HG03558 (cell line): Measurements from ENCODE around the gene OSTM1.
A peak's percentile ranks its signal among the peaks of the same experiment; 100 is the strongest.

ENCODE experiments used
- ATAC-seq: cut with Tn5 transposase; IDR thresholded peaks from one replicate; pipeline ENCODE4 v1.9.1; 2021; ENCODE audit warnings: moderate number of reproducible peaks; ENCODE audit not compliant: unreplicated experiment; ENCODE audit errors: extremely low read depth

OSTM1 gene

GRCh38 chr6:108074359-108075144, at the start of gene OSTM1:
TSS of gene OSTM1 (minus strand) at chr6:108074741. CDS start at chr6:108074651, 90 bp downstream.
- ATAC-seq: peak; percentile 84

- ATAC-seq: no peak
These were observed 49.4 kb upstream of the OSTM1 start for GRCh38 chr6:108123946-108124345.

GRCh38 chr6:108123481-108123929, 49.0 kb upstream of the OSTM1 start:
- no peak for ATAC-seq

DNA sequence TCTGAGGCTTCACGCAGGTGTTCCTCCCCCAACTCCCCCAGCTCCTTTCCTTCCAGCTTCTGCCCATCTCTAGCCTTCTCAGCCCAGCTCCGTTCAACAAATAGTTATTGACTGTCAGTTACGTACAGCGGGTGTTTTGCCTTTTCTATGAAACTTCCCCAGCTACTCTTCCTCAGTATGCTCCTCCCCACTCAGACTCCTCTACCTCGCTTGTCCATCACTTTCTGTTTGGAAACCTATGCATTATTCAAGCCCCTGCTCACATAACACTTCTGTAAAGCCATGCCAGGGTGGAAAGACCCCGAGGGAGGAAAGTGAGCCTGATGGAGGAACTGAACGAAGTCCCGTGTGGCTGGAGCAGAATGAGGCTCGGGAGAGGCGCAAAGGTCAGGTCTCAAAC, 47.1 kb upstream of the OSTM1 start:
- no peak for ATAC-seq

DNA sequence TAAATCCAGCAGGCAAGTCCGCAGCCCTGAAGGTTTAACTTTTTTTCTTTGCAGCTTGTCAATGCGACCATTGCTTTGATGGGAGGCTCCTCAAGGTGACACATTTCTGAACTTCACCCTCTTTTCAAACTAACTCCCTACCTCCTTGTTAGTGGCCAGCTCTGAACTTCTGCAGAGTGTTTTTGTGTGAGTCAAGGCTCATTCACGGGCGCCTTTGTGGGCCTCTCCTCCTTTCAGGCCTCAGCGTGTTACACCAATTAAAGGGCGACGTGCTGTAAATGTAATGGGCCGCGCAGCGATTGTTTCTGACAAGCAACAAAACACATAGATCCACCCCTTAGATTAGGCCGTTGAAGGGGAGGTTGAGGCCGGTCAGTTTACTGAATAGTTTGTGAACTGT, 45.8 kb upstream of the OSTM1 start:
- no peak for ATAC-seq

- ATAC-seq: no peak
These were observed 45.2 kb upstream of the OSTM1 start for GRCh38 chr6:108119769-108120141.

DNA sequence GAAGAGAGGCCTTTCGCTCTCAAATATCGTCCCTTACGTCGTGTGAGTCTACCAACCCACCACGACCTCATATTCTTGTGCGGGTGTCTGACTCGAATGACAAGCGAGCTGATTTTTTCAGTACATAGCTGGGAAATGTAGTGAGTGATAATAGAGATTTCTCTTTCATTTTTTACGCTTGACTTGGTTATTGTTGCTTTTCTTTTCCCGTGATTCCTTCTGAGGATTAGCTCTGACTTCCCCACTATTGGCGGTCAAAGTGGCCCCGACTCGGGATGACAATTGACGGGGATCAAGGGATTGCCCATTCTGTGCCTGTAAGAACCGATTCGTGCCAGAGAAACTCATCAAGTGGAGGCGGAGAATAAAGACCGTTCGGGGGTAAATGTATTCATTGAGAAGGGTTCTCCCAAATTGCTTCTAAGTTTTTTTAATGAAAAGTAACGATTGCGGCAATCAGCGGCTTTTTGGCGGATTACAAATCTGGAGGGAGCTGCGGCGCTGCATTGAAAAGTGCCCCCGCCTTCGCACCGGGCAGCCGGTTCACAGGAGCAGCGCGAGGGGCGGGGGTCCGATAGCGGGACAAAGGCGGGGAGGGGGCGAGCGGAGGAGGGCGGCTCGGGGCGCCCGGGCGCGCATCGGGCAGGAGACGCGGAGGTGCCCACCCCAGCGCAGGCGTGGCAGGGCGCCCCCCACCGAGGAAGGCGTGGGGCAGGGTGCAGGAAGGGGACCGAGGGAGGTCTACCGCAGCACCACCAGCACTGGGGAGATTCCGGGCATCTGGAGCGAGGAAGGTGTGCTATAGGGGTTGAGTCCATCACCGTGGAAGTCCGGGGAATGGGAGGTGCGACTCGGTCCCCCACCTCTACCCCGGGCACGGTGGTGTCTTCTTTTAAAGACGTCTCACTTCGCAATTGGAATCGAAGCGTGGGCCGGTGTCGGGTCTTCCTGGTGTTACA, 44.5 kb upstream of the OSTM1 start:
- ATAC-seq: no peak

- ATAC-seq: no peak
These were observed 43.8 kb upstream of the OSTM1 start for GRCh38 chr6:108118359-108118724.

DNA sequence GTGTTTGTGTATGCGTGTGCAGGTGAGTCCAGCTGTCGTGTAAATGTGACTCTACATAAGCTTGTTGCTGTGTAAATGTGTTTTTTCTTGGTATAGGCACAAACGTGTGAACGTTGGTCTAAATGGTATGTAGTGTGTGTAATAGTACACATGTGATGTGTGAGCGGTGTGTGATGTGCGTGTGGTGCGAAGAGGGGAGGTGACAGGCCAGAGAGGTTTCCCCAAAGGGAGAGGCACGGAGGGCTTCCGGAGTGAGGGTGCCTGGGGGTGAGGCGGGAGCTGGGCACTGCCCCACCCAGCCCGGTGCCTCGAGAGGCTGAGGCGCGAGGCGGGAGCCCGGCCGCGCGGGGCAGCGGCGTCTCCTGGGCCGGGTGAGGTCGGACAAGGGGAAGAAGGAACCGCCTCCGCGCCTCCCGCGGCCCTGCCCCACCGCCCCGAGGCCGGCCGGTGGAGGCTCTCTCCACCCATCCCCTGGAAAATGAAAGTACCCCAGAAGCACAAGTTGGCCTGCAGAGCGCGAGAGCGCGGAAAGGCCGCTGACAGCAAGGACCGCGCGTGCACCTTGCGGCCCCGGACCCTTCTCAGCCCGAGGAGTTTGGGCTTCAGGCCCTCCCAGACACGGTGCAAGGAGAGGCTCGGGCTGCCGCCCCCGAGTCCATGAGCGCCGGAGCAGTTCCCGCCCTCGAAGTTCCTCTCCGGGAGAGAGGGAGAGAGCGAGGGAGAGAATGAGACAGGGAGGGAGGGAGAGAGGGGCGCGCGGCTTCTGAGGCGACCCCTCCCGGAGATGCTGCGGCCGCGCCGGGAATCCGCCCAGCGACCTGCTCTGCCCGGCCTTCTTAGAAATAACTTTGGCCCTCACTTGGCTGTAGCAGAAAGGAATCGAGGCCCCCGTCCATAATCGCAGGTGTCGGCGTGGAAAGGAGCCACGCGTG, 43.2 kb upstream of the OSTM1 start:
- ATAC-seq: no peak

DNA sequence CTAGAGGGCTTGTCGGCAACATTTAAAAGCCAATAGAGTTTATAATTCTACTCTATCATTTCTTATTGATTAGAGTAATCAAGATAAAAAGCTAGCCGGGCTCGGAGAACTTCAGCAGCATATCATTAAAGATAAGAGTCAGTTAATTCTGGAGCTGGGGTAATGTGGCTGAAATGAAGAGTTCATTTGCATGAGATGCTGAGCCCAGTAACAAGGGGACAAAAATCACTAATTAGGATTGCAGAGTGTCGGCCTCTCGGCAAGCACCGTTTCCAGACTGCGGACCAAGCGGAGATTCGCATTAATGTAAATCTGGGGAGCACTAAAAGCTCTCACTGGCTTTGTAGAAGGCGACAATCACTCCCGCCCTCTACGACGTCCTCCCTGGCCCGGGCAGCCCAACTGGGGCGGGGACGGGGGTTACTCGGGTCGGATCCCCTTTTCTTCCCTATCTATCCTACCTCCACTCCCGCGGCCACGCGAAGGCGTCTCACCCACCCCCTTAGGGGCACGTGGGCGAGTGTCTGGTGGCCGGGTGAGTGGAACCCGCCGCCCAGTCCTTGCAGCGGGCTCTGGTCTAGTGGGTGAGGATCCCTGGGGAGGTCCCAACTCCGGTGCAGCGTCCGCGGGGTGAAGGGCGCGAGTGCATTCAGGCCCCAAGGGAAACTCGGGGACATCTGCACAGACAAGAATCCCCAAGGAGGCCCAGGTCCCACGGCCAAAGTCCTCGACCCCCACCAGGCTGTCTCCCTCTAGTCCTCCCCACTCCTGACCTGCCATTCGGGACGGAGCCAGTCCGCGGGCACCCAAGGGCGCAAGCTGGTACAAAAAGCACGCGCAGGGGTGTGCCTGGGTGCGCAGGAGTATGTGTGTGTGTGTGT, 42.2 kb upstream of the OSTM1 start:
- no peak for ATAC-seq

DNA sequence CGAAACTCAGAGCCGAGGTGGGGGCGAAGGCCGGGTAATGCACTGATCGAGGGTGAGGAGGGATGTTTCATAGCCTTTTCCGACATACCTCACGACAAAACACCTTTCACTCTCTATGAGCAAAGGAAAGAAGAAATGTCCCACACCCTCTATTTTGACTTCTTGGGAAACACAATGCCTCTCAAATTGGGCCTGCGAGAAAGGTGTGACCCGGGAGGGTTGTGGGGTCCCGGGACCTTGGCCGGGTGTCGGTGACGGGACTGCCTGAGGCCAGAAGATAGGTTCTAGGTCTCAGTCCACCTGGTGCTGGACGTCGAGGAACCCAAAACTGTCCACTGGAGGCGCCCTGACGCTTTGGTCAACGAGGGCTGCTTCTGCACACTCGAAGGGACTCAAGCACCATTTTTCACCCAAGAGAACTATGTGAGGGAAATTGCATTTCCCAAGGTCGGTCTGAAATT, 41.1 kb upstream of the OSTM1 start:
- no peak for ATAC-seq

GRCh38 chr6:108114841-108115597, 40.5 kb upstream of the OSTM1 start:
- no peak for ATAC-seq

DNA sequence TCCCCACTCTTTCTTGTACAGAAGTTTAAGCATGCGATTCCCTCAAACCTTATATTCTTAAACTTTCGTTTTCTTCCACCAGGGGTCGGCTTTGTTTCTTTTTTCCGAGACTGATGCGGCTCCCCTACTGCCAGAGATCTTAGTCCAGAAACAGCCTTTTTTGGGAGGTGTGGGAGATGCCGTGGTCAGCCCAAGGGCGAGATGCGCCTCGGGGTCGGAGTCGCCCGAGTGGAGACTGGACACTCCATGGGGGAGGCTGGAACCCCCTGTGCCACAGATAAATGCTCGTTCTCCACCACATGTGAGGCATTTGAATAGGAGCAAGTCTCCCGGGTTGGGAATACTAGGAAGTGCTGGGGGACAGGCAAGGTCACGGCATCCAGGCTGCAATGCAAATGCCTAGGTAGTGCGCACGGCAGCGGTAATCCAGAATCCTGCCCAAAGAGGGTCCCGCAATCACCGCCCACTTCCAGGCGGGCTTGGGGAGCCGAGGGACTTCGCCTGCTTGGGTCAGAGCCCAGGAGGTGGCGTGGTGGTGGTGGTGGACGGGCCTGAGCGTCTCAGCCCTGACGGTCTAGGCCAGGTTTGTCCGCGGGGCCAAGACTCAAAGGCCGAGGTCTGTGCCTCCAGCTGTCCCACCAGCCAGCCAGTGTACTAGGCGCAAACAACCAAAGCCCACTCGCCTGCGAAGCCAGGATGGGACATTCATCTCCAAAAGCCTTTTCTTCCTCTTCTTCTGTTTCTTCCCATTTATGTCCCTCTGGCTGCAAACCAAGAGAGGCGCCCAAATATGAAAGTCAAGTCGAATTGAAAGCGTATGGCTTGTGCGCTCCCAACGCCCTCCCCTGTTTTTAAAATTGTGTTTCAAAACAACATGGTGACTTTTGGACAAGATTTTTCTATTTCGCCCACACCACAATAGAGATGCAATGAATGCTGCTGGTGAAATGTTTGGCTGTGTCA, 39.3 kb upstream of the OSTM1 start:
- ATAC-seq: no peak

GRCh38 chr6:108108374-108108773, 33.8 kb upstream of the OSTM1 start:
- ATAC-seq: no peak

GRCh38 chr6:108107102-108107501, 32.6 kb upstream of the OSTM1 start:
- no peak for ATAC-seq

- no peak for ATAC-seq
These were observed 32.2 kb upstream of the OSTM1 start for GRCh38 chr6:108106694-108107093.

DNA sequence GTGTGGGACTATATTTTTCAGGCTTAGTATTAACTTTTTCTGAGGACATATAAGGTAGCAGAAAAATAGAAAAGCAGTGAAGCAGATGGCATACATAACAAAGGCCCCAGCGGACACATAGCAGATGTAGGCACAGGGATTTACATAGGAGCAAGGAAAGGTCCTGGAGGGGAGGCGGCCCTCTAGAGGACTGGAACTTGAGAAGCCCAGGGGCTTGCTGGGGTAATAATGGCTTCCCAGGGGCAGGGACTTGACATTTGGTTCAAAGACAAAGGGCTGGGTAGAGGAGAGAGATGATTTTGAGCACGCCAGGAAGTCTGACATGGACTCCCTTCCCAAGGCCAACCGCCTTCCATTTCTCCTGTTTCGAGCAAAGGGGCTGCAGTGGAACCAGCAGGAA, 31.7 kb upstream of the OSTM1 start:
- no peak for ATAC-seq
